Activated CD8-positive, alpha-beta memory T cell treated with anti-CD3 and anti-CD28 coated beads, Interleukin-2, amount 50 U/mL, for 1 hour (primary cell): ENCODE data around the gene NDUFS7.

Source experiments
- DNase-seq: peaks from one replicate; pipeline ENCODE4 v3.0.0-alpha.2; 2020; ENCODE audit errors: extremely low read depth

Gene NDUFS7

GRCh38 chr19:1384478-1385110 lies 887 bp downstream of the NDUFS7 start:
- DNase-seq, result no peak

DNA sequence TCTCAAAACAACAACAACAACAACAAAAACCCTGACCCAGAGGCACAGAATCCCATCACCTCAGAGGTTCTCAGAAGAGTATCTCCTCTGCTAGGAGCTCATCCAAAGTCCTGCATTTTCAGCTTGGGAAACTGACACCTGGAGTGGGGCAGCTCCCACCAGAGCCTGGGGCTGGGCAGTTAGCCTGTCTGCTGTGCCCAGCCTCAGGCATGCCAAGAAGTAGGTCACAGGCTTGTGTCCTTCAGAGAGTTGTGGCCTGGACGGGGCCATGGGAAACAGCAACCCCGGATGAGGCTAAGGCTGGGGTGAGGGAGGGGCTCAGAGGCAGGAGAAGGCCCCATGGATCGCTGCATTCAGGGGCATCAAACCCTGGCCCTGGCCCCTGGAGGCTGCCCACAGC lies 2.1 kb downstream of the NDUFS7 start:
- DNase-seq, result no peak

DNA sequence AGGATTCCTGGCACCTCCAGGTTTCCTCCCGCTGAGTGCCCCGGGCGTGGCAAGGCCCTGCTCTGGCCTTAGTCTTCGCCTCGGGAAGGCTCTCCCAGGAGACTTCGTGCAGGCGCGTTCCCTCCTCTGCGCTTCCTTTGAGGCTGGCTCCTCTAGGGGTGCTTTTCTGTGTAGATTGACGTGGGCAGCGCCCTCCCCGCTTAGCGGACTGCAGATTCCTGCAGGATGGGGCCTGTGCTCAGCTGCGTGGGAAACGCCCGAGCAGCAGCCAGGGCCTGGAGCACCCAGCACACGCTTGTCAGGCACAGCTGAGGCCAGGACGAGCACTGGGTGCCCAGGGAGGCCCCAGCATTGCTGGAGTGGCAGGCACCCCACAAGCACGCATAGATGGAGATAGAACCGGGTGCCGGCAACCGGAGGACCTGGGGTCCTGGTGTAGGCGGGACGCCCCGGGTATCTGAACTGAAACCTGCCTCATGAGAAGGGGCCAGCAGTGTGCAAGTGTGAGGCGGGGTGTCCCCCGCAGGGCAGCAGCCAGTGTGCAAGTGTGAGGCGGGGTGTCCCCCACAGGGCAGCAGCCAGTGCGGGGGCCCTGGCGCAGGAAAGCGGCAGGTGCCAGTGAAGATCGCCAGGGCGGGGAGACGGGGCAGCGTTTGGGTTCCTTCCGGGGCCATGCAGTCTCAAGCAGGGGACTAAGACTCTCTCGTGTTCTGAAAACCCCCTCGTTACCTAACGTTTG lies 3.4 kb downstream of the NDUFS7 start:
- no peak for DNase-seq

- no peak for DNase-seq
These were observed 4.3 kb downstream of the NDUFS7 start for GRCh38 chr19:1387684-1388636.

- DNase-seq, result no peak
These were observed 4.9 kb downstream of the NDUFS7 start for GRCh38 chr19:1388637-1389026.

GRCh38 chr19:1389033-1389940 lies 5.6 kb downstream of the NDUFS7 start:
- DNase-seq, result no peak

- no peak for DNase-seq
These were observed 7.2 kb downstream of the NDUFS7 start for GRCh38 chr19:1390890-1391423.

DNA sequence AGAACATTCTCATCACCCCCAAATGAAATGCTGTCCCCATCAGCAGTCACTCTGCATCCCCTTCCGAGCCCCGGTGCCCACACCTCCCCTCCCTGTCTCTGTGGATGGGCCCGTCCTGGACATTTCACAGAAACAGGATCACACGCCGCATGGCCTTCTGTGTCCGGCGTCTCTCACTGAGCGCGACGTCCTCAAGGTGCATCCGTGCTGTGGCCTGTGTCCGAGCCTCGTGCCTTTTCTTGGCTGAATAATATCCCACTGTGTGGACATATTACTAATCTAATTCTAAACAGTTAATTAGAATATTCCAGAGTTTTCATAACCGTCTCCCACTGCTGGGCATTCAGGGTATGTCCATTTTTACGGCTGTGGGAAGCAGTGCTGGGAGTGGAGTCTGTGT lies 8.7 kb downstream of the NDUFS7 start:
- no peak for DNase-seq

DNA sequence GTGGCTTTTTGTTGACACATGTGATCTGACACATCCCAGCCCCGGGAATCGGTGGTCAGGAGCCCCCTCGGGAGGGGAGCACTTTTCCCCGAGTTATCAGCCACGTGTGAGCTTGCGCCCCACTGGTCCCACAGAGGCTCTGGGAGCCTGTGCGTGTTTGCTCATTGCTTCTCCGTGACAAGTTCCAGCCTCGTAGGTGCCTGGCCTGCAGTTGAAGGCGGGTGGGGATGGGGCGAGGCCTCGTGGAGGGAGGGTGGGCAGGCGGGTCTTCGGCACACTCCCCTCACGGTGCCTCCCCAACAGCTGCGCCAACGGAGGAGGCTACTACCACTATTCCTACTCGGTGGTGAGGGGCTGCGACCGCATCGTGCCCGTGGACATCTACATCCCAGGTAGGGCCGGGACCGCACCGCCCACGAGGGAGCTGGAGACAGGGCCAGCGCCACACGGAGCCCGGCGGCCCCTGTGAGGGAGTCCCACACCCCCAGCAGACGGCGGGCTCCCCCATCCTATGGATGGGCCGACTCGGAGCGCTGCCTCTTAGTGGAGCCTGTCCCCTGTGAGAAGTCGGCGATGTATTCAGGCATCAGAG lies 9.3 kb downstream of the NDUFS7 start:
- DNase-seq, result no peak

- no peak for DNase-seq
These were observed 10.1 kb downstream of the NDUFS7 start for GRCh38 chr19:1393841-1394240.

- no peak for DNase-seq
These were observed 10.8 kb downstream of the NDUFS7 start for GRCh38 chr19:1394252-1395193.

- no peak for DNase-seq
These were observed 11.7 kb downstream of the NDUFS7 start for GRCh38 chr19:1395194-1396018.

GRCh38 chr19:1396019-1396767 lies 12.5 kb downstream of the NDUFS7 start:
- no peak for DNase-seq

DNA sequence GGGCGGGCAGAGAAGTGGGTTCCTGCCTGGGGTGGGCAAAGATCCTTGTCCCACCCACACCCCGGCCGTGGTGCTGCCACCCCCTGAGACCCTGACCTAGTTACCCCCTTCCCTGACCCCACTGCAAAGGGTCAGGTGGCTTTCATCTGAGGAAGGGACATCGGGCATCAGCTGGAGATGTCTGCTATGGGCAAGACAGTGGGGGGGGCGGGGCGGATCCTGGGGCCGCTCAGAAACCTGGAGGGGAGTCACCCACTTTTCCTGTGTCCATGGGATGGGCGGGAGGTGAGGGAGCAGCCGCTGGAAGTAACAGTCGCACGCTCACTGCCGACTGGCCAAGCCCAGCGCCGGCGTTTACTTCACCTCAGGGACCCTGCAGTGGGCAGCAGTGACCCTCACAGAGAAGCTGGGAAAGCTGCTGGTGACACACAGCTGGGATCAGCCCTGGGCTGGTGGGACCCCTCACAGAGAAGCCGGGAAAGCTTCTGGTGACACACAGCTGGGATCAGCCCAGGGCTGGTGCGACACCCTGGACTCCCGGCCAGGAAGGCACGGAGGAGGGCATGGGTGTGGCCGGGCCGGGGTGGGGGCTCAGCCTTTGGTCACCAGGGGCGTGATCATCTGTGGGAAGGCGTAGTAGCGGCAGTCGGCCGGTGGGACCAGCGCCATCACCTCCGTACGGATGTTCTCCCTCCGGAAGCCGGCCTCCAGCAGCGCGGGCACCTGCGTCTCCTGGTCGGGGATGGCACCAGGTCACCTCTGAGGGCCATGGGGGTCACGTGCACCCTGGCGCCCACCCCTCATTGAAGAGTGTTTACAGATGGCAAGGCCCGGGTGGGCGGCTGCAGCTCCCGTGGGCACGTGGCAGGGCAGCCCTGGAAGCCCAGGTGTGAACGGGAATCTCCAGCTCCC lies 13.3 kb downstream of the NDUFS7 start:
- no peak for DNase-seq

DNA sequence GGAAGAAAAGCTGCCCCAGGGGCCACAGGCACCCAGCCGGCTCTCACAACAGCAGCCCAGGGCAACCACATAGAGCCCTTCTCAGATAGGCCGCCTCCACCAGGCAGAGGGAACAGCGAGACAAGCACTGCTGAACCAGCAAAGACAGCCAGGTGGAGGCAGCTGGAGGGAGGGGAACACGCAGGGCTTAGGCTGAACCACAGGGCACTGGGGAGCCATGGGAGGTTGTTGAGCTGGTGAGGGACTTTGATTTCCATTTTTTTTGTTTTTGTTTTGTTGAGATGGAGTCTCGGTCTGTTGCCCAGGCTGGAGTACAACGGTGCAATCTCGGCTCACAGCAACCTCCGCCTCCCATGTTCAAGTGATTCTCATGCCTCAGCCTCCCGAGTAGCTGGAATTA lies 14.1 kb downstream of the NDUFS7 start:
- DNase-seq, result no peak

GRCh38 chr19:1399079-1399478 lies 15.4 kb downstream of the NDUFS7 start:
- DNase-seq, result no peak

GRCh38 chr19:1399745-1400144 lies 16.0 kb downstream of the NDUFS7 start:
- DNase-seq, result no peak
